MV-4-11 (cell line): ENCODE results near the gene ACYP2.
"Not testable (repeated sequence)": the region's sequence is repeated elsewhere in the genome, so short reads cannot be mapped to it uniquely, and the experiment has no call there.

Experiments used
- DNase-seq: peaks from one replicate; lab custom pipeline; 2025; lab: John Stamatoyannopoulos, UW

ACYP2 gene

GRCh38 chr2:54271189-54271588 lies 155.8 kb downstream of the ACYP2 start:
- peak; percentile 63 for DNase-seq

GRCh38 chr2:54271843-54272627 lies 156.6 kb downstream of the ACYP2 start:
- peak; percentile 90 for DNase-seq

- peak; percentile 6 for DNase-seq
These were observed 159.4 kb downstream of the ACYP2 start for GRCh38 chr2:54274781-54275242.

GRCh38 chr2:54275541-54275940 lies 160.1 kb downstream of the ACYP2 start:
- DNase-seq, result no peak

- DNase-seq, result no peak
These were observed 164.0 kb downstream of the ACYP2 start for GRCh38 chr2:54279385-54279784.

- no peak for DNase-seq
These were observed 169.4 kb downstream of the ACYP2 start for GRCh38 chr2:54284826-54285225.

GRCh38 chr2:54285451-54285850 lies 170.0 kb downstream of the ACYP2 start:
- DNase-seq, result no peak

GRCh38 chr2:54287532-54287931 lies 172.1 kb downstream of the ACYP2 start:
- DNase-seq, result no peak

GRCh38 chr2:54289917-54290316 lies 174.5 kb downstream of the ACYP2 start:
- DNase-seq, result no peak

GRCh38 chr2:54290356-54291025 lies 175.1 kb downstream of the ACYP2 start:
- DNase-seq, result no peak

GRCh38 chr2:54294665-54295064 lies 179.2 kb downstream of the ACYP2 start:
- DNase-seq, result not testable (repeated sequence)

- no peak for DNase-seq
These were observed 180.5 kb downstream of the ACYP2 start for GRCh38 chr2:54295911-54296310.

GRCh38 chr2:54298514-54298913 lies 183.1 kb downstream of the ACYP2 start:
- DNase-seq, result no peak

GRCh38 chr2:54303631-54304030 lies 188.2 kb downstream of the ACYP2 start:
- no peak for DNase-seq

GRCh38 chr2:54306556-54306955 lies 191.1 kb downstream of the ACYP2 start:
- DNase-seq, result no peak

- DNase-seq, result no peak
These were observed 192.8 kb downstream of the ACYP2 start for GRCh38 chr2:54308186-54308585.

- no peak for DNase-seq
These were observed 193.4 kb downstream of the ACYP2 start for GRCh38 chr2:54308782-54309181.

- DNase-seq, result no peak
These were observed 194.9 kb downstream of the ACYP2 start for GRCh38 chr2:54310311-54310710.

- DNase-seq, result no peak
These were observed 195.5 kb downstream of the ACYP2 start for GRCh38 chr2:54310961-54311360.

- no peak for DNase-seq
These were observed 197.7 kb downstream of the ACYP2 start for GRCh38 chr2:54313147-54313546.

- DNase-seq, result no peak
These were observed 202.6 kb downstream of the ACYP2 start for GRCh38 chr2:54317973-54318372.

- peak; percentile 2 for DNase-seq
These were observed 203.4 kb downstream of the ACYP2 start for GRCh38 chr2:54318821-54319220.

GRCh38 chr2:54321047-54321446 lies 205.6 kb downstream of the ACYP2 start:
- DNase-seq, result no peak
